HG03175 (cell line): ENCODE measurements around the gene ZC3H14.

ENCODE experiments used
- ATAC-seq: cut with Tn5 transposase; IDR thresholded peaks from one replicate; pipeline ENCODE4 v1.9.1; 2021; ENCODE audit warnings: mild to moderate bottlenecking, moderate library complexity; ENCODE audit not compliant: unreplicated experiment

ZC3H14 gene

DNA sequence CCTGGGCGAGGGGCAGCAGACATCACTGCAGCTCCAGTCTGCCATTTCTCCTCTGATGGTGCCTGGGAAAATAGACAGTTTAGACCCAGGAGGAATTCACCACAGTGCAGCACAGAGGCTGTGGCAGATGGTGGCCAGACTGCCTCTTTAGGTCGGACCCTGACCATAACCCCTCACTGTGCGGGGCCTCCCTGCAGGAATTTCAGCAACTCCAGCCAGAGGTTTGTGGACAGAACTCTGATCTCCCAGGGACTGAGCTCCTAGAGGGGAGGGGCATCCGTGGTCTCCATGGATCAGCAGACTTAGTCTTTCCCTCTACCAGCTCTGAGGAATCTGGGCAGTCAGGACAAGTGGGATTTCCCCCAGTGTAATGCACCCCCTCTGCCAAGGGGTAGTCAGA is 106.5 kb downstream of the ZC3H14 start:
- no peak for ATAC-seq
